ENCODE measurements around the gene TECRL.

- TF ChIP-seq CTCF (IDR thresholded peaks at IDR 0.05; ENCODE audit: poor library complexity) = no peak
- TF ChIP-seq EZH2 (IDR thresholded peaks at IDR 0.05; ENCODE audit: borderline replicate concordance) = no peak
- no peak for TF ChIP-seq EZH2phosphoT487 (IDR thresholded peaks at IDR 0.05; ENCODE audit: low read depth, severe bottlenecking, unreplicated experiment)
Observed at GRCh38 chr4:64330143-64330542, 79.1 kb downstream of the TECRL start.

Data from hepatocyte (in vitro differentiated cells).